HG02884 (cell line): ENCODE data around the gene SNX24.
"Not testable (repeated sequence)": the region's sequence is repeated elsewhere in the genome, so short reads cannot be mapped to it uniquely, and the experiment has no call there.

Experiments
- ATAC-seq: cut with Tn5 transposase; IDR thresholded peaks from one replicate; pipeline ENCODE4 v1.9.1; 2021; ENCODE audit warnings: mild to moderate bottlenecking, moderate library complexity; ENCODE audit not compliant: unreplicated experiment

SNX24 gene, protein sequence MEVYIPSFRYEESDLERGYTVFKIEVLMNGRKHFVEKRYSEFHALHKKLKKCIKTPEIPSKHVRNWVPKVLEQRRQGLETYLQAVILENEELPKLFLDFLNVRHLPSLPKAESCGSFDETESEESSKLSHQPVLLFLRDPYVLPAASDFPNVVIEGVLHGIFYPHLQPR

DNA sequence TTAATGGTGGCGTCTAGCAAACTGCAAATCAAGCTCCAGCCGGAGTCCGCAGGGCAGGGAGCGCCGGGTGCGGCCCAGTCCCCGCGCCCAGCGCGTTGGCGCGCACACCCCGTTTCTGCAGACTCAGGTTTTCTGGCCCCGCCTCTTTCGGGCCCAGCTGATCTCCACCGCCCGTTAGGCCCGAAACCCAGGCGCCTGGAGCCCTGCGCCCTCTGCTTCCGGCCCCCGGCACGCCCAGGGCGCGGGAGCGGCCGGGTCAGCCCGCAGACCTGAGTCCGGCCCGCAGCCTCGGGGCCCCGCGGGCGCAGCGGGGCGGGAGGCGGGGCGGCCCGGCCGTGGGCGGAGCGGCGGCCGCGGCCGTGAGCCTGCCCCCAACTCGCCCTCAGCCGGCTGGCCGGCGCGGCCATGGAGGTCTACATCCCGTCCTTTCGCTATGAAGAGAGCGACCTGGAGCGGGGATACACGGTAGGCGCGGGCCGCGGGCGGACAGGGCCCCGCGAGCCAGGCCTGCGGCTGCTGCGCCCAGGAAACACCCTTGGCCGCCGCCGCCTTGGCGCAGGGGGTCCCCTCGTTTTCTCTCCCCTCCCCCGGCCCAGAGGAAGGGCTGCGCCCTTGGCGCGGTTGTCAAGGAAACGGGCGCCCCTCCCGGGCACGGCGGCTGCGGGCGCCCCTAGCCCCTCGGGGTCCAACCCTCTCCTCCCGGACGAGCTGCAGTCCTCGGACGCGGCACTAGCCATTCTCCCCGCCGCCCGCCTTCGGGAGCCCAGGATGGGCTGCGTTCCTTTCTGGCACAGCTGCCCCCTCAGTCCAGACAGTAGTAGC lies at the start of gene SNX24:
Gene SNX24, plus strand, starts transcription at position 385 of the 822 bp plus-strand sequence. Its CDS starts 21 bp downstream, at position 406.
- peak; percentile 75 for ATAC-seq

DNA sequence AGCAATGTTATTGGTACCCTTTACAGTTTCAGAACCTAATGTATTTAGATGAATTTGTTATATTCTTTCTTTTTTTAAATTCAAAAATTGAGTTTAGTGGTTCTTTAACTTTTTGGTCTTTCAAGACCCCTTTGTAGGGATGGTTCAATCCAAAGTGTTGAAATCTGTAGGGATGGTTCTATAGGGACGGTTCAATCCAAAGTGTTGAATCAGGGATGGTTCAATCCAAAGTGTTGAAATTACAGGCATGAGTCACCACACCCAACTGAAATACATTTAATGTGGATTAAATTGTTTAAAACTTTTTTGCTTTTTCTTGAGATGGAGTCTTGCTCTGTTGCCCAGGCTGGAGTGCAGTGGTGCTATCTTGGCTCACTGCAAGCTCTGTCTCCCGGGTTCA lies 39.9 kb upstream of the SNX24 start:
- ATAC-seq, result no peak

DNA sequence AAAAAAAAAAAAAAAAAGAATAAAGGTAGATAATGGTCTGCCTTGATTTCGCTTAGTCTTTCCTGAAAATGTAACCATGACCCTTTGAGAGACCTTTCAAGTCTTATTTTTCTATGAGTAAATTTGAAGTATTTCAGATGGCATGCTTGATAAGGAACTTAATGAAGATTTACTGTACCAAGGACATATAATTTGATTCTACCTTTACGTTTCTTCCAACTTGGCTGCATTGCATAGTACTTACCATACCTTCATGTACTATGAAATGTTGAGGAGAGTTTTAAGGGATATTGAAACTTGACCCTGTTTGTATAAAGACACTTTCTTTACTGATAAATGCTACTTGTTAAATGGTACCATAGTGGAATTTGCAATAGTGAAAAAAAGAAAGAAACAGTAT lies 35.0 kb upstream of the SNX24 start:
- no peak for ATAC-seq

DNA sequence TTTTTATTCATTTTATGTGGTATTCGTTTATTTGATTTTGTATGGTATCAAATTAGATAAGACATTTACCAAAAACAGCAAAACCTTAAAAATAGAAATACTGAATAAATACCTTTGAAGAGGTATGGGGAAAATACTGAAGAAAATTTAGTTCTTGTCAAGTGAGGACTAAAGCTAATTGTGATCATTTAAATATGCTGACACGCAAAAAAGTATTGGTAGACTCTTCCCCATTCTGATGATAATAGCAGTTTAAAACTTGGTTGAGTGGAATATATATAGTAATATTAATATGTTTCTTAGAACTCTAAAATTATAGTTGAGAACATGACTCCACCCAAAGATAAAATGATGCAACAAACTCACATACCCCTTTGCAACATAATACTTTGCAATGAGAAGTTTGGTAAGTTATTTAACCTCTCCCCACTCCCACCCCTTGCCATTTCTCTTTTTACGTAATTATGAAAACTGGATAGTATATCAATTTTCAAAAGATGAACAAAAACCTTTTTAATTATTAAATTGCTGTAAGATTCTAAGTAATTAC lies 30.1 kb upstream of the SNX24 start:
- ATAC-seq, result no peak

DNA sequence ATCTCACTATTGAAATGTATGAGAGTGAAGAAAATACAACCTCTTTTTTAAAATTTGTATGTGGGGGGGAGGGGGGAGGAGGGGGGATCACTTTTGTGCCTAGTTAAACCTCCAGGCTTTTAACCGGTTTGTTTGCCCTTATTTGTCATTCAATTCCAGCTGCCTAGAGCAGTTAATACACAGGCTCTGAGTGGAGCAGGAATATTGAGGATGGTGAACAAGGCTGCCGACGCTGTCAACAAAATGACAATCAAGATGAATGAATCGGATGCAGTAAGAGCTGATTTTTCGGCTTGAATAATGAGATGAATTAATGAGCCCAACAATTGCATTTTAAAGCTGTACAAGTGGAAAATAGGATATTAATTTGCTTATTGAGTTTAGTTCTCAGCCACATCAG lies 28.7 kb upstream of the SNX24 start:
- ATAC-seq, result no peak

DNA sequence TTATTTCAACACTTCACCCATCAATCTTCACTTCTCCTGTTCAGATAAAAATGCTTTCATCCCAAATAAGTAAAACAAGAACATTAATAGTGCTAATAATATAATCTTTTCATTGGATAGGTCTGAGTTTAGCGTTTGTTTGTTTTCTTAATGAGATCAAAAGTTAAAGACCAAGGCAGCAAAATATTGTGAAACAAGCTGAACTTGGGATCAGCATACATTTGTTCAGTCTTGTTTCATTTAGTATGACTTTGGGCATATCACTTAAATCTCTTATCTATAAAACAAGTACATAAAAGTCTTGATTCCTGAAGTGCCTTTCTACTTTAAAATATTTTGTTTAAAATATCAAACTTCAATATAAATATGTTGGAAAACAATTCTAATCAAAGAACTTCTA lies 13.4 kb upstream of the SNX24 start:
- ATAC-seq, result no peak

DNA sequence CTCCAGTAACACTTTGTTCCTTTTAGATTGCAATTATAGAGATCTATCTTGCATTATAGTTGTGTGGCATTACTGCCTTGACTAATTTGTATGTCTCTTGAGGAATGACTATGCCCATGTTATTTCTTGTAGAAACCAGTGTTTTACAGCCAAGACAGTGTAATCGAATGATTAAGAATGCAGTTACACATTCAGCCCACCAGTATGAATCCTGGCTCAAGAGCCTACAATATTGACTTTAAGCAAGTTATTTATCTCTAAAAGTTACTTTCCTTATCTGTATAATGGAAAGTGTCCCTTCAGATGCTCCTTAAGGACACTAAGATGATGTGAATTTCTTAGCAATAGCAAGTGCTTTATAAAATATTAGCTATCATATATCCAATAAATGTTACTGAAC lies 9.7 kb upstream of the SNX24 start:
- no peak for ATAC-seq

DNA sequence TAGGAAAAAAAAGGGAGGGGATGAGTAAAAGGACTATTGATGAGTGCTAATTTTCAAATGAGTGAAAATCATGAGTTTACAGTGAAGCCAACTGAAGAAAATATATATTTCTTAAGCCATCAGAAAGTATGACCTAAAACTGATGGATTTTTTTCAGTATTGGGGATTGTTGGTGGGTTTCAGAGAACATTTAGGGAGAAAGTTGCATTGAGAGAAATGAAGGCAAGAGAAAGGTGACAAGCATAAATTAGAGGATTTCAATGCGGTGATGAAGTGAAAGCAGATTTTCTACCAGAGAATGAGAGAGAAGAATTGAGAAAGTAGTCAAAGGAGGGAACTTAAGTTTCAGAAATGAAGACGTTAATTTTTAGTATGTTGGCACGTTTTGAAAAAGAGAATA lies 8.5 kb upstream of the SNX24 start:
- ATAC-seq, result no peak

DNA sequence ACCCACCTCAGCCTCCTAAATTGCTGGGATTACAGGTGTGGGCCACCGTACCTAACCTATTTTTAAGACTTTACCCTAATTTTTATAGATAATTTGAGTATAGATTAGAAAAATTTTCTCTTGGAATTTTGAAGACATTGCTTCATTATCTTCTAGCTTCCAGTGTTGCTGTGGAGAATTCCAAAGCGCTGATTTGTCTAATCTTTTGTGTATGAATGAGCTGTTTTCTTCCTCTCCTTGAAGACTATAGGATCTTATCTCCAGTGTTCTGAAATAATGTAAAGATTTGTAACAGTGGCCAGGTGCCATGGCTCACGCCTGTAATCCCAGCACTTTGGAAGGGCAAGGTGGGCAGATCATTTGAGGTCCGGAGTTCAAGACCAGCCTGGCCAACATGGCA lies 5.7 kb upstream of the SNX24 start:
- ATAC-seq, result no peak

DNA sequence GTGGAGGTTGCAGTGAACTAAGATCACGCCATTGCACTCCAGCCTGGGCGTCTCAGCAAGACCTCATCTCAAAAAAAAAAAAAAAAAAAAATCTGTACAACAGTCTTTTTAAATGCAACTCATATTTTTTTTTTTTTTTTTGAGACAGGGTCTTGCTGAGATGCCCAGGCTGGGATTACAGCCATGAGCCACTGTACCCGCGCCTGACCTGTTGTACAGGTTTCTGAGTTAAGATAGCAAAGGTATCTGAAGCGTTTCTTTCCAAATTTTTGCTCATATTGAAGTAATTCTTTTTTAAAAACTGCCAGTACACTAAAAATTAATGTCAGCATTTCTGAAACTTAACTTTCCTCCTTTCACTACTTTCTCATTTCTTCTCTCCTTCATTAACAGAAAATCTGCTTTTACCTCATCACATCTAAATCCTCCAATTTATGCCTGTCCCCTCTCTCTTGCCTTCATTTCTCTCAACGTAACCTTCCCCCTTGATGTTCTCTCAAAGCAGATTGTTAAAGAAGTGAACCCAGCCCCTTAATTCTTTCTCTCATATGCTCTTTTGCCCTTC lies 3.3 kb upstream of the SNX24 start:
- ATAC-seq, result no peak

DNA sequence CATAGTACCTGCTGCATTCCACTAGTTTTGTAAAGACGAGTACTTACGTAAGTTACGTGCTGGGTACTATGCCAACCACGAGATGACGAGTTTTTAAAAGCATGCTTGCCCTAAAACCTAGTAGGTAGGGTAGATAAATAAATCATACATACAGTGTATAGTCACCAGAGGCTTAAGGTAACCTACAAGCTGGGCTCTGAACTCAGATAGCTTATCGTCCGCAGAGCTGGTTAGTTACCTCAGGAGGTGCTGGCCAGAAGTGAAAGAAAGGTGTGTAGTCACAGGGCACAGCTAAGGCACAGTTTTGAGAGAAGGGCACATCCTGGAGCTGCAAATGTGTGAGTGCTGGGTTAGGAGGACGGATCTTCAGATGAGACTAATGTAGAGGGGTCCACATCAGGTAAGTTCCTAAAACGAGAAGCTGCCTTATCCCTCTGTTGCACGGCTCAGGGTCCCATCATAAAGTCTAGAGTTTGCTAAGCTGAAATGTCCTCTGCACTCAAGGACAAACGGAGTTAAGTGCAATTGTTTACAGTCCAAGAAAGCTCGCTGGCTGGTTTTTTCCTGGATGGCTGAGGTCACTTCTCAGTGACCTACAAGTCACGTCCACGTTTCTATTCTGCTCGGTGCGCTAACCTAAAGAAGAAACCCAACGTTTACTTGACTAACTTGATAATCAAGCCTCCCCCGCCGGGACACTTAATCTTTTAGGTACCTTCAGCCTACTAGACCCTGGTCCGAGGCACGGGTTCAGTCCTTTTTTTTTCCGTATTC lies 1.1 kb upstream of the SNX24 start:
- ATAC-seq, result peak; percentile 0

DNA sequence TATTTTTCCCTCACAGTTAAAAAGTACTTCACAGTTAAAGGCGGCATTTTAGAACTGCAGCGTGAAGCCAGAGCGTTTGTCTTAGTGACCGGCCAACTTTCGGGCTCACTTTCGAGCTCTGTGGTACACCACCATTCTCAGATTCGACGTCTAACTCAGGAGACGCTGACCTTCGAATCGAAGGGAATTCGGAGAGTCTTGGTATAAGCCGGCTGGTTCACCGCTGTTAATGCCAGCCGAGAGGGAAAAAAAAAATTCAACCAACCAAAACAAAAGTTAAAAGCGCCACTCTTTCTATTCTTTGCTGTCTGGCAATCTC lies 544 bp upstream of the SNX24 start:
- peak; percentile 36 for ATAC-seq

DNA sequence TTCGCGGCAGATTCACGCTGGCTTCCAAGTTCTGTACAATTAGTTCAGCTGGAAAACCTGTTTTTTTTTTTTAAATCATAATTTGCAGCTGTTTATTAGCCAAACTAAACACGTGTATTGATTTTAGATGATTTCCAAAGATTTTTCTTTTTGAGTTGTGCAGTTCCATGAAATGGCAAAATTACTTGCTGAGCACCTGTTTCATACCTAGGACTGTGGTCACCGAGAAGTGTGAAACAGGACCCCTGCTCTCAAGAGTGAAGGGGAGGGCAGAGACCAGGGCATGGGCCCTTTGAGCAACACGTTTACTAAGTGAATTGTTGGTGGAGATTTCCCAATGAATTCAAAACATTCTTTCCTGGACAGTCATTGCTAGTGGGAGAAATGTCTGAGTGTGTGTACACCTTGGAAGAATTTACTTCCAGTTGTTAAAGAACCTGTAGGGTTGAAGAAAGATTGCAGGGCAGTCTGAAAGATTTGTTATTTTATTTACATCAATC lies 688 bp downstream of the SNX24 start:
- no peak for ATAC-seq

DNA sequence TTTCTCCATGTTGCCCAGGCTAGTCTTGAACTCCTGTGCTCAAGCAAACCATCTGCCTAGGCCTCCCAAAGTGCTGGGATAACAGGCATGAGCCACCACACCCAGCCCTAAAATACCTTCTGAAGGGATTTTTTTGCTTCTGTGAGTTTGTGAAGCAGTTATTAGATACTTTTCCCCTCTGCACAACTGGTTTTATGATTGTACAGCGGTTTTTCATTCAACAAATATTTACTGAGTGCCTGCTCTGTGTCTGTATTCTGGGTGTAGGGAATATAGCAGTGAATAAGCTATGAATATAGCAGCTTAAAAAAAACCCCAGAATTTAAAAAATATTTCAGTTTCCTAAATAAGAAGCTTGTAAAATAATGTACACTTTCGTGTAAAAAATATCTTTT lies 2.3 kb downstream of the SNX24 start:
- ATAC-seq, result no peak

DNA sequence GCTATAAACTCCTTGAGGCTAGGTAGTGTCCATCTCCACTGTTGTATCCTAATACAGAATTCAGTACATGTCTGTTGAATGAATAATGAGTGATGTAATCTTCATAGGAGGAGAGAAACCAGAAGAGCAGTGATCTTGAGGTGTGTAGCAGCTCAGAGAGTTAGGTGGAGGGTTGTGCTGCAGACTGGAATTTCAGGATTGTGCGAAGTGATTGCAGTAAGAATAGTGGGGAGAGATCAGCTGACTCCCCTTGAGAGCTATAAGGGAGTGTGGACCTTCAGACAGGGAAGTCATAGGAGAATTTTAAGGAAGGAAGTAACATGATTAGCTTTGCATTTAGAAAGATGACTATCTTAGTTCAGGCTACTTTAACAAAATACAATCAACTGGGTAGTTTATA lies 4.4 kb downstream of the SNX24 start:
- no peak for ATAC-seq

DNA sequence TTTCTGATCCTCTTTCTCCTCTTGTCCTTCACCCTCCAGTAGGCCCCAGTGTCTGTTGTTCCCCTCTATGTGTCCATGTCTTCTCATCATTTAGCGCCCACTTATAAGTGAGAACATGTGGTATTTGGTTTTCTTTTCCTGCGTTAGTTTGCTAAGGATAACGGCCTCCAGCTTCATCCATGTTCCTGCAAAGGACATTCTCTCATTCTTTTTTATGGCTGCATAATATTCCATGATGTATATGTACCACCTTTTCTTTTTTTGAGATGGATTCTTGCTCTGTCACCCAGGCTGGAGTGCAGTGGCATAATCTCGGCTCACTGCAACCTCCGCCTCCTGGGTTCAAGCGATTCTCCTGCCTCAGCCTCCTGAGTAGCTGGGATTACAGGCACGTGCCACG lies 12.1 kb downstream of the SNX24 start:
- not testable (repeated sequence) for ATAC-seq

DNA sequence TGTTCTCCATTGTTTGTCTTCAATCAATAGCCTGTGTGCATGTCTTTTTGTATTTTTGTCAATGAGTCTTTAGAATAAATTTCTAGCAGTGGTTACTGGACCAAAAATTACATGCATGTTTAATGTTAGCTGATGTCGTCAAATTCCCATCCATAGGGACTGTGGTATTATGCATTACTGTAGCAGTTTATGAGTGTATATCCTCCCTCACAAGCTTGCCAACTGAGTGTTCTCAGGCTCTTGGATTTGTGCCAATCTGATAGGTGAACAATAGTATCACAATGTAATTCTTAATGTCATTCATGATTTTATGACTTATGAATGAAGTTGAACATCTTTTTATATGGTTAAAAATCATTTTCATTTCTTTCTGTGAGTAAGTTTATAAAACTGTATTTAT lies 13.0 kb downstream of the SNX24 start:
- no peak for ATAC-seq

DNA sequence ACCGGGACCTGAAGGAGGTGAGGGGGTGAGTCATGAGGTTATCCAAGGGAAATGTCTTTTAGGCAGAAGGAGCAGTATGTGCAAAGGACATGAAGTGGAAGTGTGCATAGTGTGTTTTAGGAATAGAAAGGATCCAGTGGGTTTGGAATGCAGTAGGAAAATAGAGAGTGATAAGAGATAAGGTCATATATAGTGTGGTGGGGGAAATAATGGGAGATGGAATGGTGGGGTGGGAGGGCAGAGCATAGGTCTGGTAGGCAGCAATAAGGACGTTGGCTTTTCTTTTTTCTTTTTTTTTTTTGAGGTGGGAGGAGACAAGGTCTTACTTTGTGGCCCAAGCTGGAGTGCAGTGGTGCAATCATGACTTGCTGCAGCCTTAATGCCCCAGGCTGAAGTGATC lies 17.8 kb downstream of the SNX24 start:
- no peak for ATAC-seq

DNA sequence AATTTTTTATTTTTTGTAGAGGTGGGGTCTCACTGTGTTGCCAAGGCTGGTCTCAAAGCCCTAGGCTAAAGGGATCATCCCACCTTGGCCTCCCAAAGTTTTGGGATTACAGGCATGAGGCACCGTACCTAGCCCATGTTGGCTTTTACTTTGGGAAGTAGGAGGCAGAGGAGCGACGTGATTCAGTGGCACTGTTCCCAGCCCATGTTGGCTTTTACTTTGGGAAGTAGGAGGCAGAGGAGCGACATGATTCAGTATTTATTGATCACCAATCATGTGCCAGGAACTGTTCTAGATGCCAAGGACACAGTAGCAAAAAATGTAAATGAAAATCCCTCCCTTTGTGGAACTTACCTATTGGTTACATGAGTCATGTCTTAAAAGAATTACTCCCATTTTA lies 18.3 kb downstream of the SNX24 start:
- no peak for ATAC-seq

DNA sequence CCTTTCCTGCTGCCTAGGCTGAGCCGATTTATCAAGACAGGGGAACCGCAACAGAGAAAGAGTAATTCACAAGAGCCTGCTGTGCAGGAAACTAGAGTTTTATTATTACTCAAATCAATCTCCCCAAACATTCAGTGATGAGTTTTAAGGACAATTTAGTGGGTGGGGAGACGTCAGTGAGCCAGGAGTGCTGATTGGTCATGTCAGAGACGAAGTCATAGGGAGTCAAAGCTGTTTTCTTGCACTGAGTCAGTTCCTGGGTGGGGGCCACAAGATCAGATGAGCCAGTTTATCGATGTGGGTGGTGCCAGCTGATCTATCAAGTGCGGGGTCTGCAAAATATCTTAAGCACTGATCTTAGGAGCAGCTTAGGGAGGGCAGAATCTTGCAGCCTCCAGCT lies 19.0 kb downstream of the SNX24 start:
- no peak for ATAC-seq

DNA sequence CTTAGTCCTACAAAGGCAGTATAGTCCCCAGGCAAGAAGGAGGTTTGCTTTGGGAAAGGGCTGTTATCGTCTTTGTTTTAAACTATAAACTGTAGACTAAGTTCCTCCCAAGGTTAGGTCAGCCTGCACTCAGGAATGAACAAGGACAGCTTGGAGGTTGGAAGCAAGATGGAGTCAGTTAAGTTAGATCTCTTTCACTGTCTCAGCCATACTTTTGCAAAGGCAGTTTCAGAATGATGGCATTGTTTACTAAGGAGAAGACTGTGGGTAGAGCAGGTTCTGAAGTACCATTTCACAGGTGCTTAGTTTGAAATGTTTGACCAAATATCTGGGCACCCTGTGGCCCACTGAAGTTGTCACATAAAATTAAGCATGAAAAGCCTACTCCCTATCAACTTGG lies 19.4 kb downstream of the SNX24 start:
- no peak for ATAC-seq
